Neuron (in vitro differentiated cells): ENCODE data around the gene AGMO.
"Not testable (repeated sequence)": the region's sequence is repeated elsewhere in the genome, so short reads cannot be mapped to it uniquely, and the experiment has no call there.

Experiments used
- H2AFZ ChIP-seq: one replicate; pipeline ENCODE4 v1.6.1; 2013; ENCODE audit warnings: low read depth, mild to moderate bottlenecking, inconsistent platforms, low read length, moderate library complexity
- H3K27me3 ChIP-seq: one replicate; pipeline ENCODE4 v1.6.1; 2013; ENCODE audit warnings: low read length; ENCODE audit not compliant: insufficient read depth
- H3K36me3 ChIP-seq: one replicate; pipeline ENCODE4 v1.6.1; 2013; ENCODE audit warnings: low read length; ENCODE audit not compliant: insufficient read depth
- H3K4me1 ChIP-seq: one replicate; pipeline ENCODE4 v1.6.1; 2013; ENCODE audit warnings: low read length; ENCODE audit not compliant: insufficient read depth
- H3K4me3 ChIP-seq: 2 replicates; pipeline ENCODE4 v1.5.1; 2013; ENCODE audit warnings: mild to moderate bottlenecking, low read length, moderate library complexity
- H3K9me3 ChIP-seq: one replicate; pipeline ENCODE4 v1.6.1; 2013; ENCODE audit warnings: low read length

Gene AGMO

DNA sequence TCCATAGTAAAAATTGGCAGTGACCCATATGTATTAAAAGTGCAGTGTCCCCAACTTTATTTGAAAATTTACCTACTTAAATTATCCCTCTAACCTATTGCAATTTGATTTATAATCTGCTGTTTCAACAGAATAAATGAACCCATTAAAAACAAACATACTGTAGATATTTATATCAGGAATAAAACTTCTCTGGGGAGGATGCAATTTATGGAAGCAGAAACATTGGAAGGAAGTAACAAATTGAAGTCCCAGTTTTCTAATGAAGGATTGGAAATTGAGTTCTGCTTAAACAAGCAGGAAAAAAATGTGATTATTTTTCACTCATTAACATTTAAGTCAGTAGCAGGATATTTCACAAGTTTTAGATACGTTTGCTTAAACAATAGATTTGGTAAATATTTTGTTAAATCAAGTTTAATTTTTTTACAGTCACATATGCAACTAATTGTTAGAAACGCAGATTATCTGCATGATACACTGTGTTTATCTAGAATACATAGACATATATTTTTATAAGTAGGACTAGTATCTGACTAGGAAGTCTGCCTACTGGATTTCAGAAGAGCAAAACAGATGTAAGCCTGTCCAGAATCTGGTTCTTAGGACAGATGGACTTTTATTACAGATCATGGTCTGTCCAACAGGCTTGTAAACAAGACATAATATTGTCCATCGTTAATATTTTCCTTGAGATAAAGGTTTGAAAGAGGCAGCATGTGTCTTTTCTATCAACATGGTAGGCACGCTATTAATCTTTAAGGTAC lies 5.3 kb downstream of the AGMO start:
- no peak overlapping the region for H2AFZ ChIP-seq

DNA sequence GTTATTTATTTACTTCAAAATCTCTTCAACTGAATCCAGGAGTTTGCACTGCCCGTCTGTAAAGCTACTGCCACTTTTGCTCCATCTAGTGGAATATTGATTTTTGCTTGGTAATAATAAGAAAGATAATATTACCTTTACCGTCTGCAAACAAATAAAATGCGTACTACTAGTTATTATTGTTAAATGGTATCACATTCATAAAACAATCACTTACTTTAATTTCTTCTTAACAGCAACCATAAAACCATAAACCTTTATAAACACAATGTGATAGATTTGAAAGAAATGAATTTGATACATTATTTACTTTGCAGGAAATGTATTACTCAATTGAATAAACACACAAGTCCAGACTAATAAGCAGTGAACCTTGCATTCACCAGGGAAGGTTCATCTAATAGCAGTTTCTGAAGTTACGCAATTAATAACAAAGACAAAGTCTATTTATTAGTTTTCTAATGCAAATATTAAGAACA lies 6.4 kb downstream of the AGMO start:
- no peaks in the 10 kb centered on the region for H3K4me1 ChIP-seq
- H3K27me3 ChIP-seq, result no peaks in the 10 kb centered on the region
- no peaks in the 10 kb centered on the region for H3K36me3 ChIP-seq

More for the DNA sequence above, 5.3 kb downstream of the AGMO start:
- H3K9me3 ChIP-seq, result no peaks in the 10 kb centered on the region
- H3K4me1 ChIP-seq, result no peaks in the 10 kb centered on the region
- H3K36me3 ChIP-seq, result no peaks in the 10 kb centered on the region
- no peak overlapping the region for H3K4me3 ChIP-seq
- H3K27me3 ChIP-seq, result no peaks in the 10 kb centered on the region

DNA sequence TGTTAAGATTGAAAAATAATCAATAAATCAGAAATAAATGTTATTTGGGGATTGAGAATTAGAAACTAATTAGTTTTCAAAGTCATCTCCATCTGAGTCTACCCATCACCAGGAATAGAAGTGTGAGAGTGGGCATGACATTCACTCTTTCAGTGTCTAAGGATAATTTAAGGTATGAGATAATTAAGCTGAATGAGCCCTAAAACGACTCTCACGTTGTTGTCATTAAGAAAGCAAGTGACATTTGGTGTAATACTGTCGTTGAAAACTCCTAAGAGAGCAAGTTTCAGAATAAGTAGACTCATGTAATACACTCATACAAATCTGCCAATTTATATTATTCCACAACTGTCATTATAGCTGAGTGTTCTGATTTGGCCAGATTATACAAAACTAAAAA lies 7.1 kb downstream of the AGMO start:
- H3K4me1 ChIP-seq, result no peaks in the 10 kb centered on the region
- H3K4me3 ChIP-seq, result no peak overlapping the region
- no peaks in the 10 kb centered on the region for H3K36me3 ChIP-seq
- H3K27me3 ChIP-seq, result no peaks in the 10 kb centered on the region
- H2AFZ ChIP-seq, result no peak overlapping the region
- no peaks in the 10 kb centered on the region for H3K9me3 ChIP-seq

More for the DNA sequence above, 6.4 kb downstream of the AGMO start:
- H3K4me3 ChIP-seq, result no peak overlapping the region
- H3K9me3 ChIP-seq, result no peaks in the 10 kb centered on the region
- H2AFZ ChIP-seq, result no peak overlapping the region

DNA sequence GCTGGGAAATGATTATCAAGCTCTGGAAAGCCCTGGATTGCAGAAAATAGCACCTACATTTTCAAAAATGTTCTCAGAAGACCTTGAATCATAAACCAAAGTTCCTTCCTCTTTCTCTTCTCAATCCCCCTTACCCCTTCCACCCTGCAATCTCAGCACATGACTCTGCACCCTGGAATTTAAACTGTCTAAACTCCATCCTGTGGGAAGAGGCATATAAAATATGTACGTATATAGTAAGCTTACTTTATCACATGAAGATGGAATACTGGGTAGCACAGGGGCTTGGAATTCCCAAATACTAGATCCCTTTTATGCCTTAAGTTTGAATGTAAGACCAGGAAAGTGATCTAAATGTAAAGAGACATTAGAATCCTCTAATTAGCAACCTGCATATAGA lies 7.7 kb downstream of the AGMO start:
- Histone ChIP-seq H3K9me3 (no peaks in the 10 kb centered on the region), H3K36me3 (no peaks in the 10 kb centered on the region), H3K4me1 (no peaks in the 10 kb centered on the region), H3K4me3 (no peak overlapping the region), H2AFZ (peak overlapping the region; percentile 54), H3K27me3 (no peaks in the 10 kb centered on the region)

DNA sequence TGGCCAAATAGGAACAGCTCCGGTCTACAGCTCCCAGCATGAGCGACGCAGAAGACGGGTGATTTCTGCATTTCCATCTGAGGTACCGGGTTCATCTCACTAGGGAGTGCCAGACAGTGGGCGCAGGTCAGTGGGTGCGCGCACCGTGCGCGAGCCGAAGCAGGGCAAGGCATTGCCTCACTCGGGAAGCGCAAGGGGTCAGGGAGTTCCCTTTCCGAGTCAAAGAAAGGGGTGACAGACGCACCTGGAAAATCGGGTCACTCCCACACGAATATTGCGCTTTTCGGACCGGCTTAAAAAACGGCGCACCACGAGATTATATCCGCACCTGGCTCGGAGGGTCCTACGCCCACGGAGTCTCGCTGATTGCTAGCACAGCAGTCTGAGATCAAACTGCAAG lies 14.5 kb downstream of the AGMO start:
- not testable (repeated sequence) for H3K4me3 ChIP-seq, H2AFZ ChIP-seq, H3K36me3 ChIP-seq, H3K27me3 ChIP-seq, H3K4me1 ChIP-seq, H3K9me3 ChIP-seq

DNA sequence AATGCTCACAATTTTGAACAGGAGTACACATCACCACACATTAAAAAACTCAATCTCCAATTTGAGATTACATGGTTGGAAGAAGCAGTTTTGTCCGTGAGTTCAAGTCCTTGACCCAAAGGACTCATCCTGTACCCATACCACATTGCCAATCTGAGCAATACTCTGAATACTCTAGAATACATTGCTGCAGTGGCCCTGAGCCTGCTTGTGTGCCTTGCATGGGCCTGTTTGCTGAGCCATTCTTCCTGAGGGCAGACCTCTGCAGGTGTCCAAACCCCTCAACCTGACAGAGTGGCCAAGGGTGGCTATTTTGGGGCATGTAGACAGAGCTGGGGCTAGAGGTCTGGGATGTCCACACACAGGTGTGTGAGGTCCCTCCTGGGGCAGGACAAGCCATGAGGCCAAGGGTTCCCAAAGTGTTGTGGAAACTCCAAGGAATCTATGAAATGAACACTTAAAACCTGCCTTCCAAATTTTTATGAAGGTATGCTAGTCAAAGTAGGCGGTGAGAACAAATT lies 15.5 kb downstream of the AGMO start:
- Histone ChIP-seq H3K27me3 (no peaks in the 10 kb centered on the region), H3K4me3 (no peak overlapping the region), H3K9me3 (no peaks in the 10 kb centered on the region), H3K4me1 (no peaks in the 10 kb centered on the region), H3K36me3 (no peaks in the 10 kb centered on the region), H2AFZ (no peak overlapping the region)

DNA sequence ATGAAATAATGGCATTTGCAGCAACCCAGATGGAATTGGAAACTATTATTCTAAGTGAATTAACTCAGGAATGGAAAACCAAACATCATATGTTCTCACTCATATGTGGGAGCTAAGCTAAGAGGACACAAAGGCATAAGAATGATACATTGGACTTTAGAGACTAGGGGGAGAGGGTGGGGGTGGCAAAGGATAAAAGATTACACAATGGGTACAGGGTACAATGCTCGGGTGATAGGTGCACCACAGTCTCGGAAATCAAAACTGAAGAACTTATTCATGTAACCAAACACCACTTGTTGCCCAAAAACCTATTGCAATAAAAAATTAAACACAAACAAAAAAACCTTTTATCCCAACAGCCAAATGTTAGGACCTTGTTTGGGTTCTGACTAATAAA lies 17.8 kb downstream of the AGMO start:
- H3K27me3 ChIP-seq, result no peaks in the 10 kb centered on the region
- H3K36me3 ChIP-seq, result no peaks in the 10 kb centered on the region
- no peaks in the 10 kb centered on the region for H3K4me1 ChIP-seq
- no peak overlapping the region for H3K4me3 ChIP-seq
- H3K9me3 ChIP-seq, result no peaks in the 10 kb centered on the region
- H2AFZ ChIP-seq, result no peak overlapping the region

DNA sequence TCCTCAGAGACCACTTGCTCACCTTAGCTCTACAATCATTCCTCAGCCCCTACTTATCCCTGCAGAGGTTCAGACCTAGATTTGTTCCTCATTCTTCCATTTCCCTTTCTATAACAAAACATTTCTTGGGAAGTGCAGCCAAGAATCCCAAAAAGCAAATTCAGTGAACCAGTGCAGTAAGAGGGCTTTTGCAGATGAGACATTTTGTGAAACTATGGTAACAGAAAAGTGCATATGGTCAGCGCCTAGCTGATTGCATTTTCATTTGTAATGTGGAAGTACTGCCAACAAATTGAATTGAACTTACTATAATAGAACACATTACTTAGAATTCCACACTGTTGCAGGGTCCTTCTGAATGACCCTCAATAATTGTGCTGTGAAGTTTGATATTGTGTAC lies 18.6 kb downstream of the AGMO start:
- H2AFZ ChIP-seq, result peak overlapping the region; percentile 31
- no peaks in the 10 kb centered on the region for H3K9me3 ChIP-seq
- no peaks in the 10 kb centered on the region for H3K36me3 ChIP-seq
- no peaks in the 10 kb centered on the region for H3K4me1 ChIP-seq
- H3K4me3 ChIP-seq, result no peak overlapping the region
- H3K27me3 ChIP-seq, result no peaks in the 10 kb centered on the region

DNA sequence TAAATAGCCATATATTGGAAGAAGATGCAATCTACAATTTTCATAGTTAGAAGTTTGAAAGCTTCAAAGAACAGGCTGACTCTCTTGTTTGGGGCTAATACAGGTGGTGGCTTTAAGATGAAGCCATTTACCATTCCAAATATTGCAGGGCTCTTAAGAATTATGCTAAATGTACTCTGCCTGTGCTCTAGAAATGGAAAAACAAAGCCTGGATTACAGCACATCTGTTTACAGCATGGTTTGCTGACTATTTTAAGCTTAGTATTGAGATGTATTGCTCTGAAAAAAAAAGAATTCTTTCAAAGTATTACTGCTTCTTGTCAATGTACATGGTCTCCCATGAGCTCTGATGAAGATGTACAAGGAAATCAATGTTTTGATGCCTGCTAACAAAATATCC lies 34.2 kb downstream of the AGMO start:
- no peaks in the 10 kb centered on the region for H3K4me1 ChIP-seq
- H3K9me3 ChIP-seq, result no peaks in the 10 kb centered on the region
- H3K36me3 ChIP-seq, result no peaks in the 10 kb centered on the region
- no peaks in the 10 kb centered on the region for H3K27me3 ChIP-seq
- H3K4me3 ChIP-seq, result no peak overlapping the region
- no peak overlapping the region for H2AFZ ChIP-seq

DNA sequence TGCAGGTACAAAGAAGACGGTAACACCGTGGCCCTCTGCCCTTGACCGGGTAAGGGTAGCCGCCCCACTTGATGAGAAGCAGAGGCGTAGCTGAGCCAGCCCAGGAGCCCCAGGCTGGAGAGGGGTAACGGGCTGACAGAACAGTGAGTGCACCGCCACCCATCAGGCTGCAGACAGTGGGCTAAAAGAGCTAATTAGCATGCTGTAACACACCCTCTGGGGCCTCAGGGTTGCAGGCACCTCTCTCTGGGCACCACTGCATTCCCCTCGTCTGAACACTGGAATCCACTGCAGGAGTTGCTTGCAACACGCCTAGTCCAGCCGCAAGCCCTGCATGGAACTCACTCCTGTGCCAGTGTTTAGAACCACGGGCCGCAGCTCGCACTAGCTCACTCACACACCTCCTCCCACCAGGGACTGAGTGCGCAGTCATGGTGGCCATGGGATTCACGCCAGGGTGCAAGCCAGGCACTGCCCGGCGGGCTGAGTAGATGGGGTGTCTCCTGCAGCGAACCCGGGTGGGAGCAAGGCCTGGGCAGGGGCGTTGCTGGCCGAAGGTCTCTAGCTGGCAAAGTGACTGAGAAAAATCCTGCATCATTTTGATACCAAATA lies 36.1 kb downstream of the AGMO start:
- Histone ChIP-seq H3K4me1 (no peaks in the 10 kb centered on the region), H2AFZ (no peak overlapping the region), H3K4me3 (no peak overlapping the region), H3K9me3 (no peaks in the 10 kb centered on the region), H3K36me3 (no peaks in the 10 kb centered on the region), H3K27me3 (no peaks in the 10 kb centered on the region)

DNA sequence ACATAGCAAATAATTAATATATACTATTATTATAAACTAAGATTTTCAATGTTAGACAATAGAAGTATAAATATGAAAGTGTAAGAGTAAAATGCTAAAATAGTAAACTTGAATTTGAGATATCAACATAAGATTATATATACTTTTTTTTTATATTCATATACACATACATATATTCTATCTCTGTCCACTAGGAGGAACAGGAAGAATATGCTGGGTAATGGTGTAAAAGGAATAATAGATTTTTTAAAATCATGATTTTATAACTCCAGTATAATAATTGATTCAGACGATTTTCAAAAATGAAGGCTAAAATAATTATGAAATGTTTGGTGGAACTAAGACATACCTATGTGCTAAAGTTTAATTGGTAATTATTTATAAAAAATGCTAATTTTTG lies 37.7 kb downstream of the AGMO start:
- Histone ChIP-seq H3K4me1 (no peaks in the 10 kb centered on the region), H3K36me3 (no peaks in the 10 kb centered on the region), H2AFZ (no peak overlapping the region), H3K27me3 (no peaks in the 10 kb centered on the region), H3K4me3 (no peak overlapping the region), H3K9me3 (no peaks in the 10 kb centered on the region)

DNA sequence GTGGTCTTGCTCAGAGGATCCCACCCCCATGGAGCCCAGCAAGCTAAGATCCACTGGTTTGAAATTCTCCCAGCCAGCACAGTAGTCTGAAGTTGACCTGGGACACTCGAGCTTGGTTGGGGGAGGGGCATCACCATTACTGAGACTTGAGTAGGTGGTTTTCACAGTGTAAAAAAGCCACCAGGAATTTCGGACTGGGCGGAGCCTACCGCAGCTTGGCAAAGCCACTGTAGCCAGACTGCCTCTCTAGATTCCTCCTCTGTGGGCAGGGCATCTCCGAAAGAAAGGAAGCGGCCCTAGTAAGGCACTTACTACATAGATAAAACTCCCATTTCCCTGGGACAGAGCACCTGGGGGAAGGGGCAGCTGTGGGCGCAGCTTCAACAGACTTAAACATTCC lies 44.0 kb downstream of the AGMO start:
- H2AFZ ChIP-seq, H3K27me3 ChIP-seq, H3K36me3 ChIP-seq, H3K4me3 ChIP-seq, H3K4me1 ChIP-seq, H3K9me3 ChIP-seq: not testable (repeated sequence)

DNA sequence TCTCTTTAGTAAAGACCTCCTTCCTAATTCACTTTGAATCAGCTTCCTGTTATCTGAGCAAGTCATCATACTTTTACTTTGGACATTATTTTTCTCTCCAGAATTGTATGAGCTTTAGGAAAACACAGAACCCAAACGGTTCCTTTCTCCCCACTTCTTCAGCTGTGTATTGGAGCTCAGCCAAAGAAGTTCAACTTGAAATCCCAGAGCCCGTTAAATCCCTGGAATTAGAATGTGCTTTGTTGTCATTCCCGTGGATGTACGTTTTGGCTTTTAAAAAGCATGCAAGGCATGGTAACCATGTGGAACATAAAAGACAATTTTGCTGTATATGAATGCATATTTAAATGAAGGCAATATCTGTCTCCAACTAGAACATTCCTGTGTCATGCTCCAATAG lies 46.6 kb downstream of the AGMO start:
- Histone ChIP-seq H3K4me3 (no peak overlapping the region), H3K4me1 (peaks cover 4% of the 10 kb centered on the region), H2AFZ (peak overlapping the region; percentile 10), H3K27me3 (no peaks in the 10 kb centered on the region), H3K36me3 (no peaks in the 10 kb centered on the region), H3K9me3 (no peaks in the 10 kb centered on the region)
